Right lobe of liver (tissue), 6 donors: ENCODE results near the gene WAS. TPM values are rescaled to one million over a fixed set of nuclear protein-coding genes. Genes with fewer than 3 reads are reported as not detected.

Experiments
- ATAC-seq, 4 donors: fragments of 200-7000 bp; cut with Tn5 transposase; one replicate each; pipeline ENCODE4 v1.9.1; 2020; ENCODE audit warnings: mild to moderate bottlenecking in 4 of 4, moderate library complexity in 4 of 4
- DNase-seq, 3 donors: peaks; one replicate each; pipeline ENCODE4 v3.0.0-alpha.2; 2020
- H3K27ac ChIP-seq, 3 donors: fragments of 200-600 bp; one replicate each; pipeline ENCODE4 v1.8.0; 2022
- H3K27me3 ChIP-seq, 2 donors: fragments of 200-600 bp; one replicate each; pipeline ENCODE4 v1.8.0; 2022
- H3K36me3 ChIP-seq, 4 donors: fragments of 200-600 bp; sonication (generic) in 1 of 4; one replicate each; pipeline versions ENCODE4 v1.5.1 to v1.8.0; 2017 to 2022; ENCODE audit warnings: control low read depth in 1 of 4
- H3K4me1 ChIP-seq, 4 donors: fragments of 200-600 bp; sonication (generic) in 1 of 4; one replicate each; pipeline versions ENCODE4 v1.5.1 to v1.8.0; 2017 to 2022; ENCODE audit warnings: control low read depth in 1 of 4
- H3K4me3 ChIP-seq, 3 donors: fragments of 200-600 bp; one replicate each; pipeline ENCODE4 v1.8.0; 2022
- H3K9me3 ChIP-seq, 4 donors: fragments of 200-600 bp; sonication (generic) in 1 of 4; one replicate each; pipeline versions ENCODE4 v1.5.1 to v1.8.0; 2017 to 2022; ENCODE audit warnings: control low read depth in 1 of 4
- POLR2A ChIP-seq: fragments of 450-650 bp; IDR thresholded peaks from one replicate; pipeline ENCODE4 v1.6.1; 2017; ENCODE audit warnings: antibody characterized with exemption, mild to moderate bottlenecking
- WGBS: methylation state at CpG from one replicate; pipeline ENCODE4 v1.1.6; 2018; ENCODE audit warnings: low coverage, low lambda C conversion rate; ENCODE audit not compliant: insufficient coverage; ENCODE audit errors: missing lambda C conversion rate; 5-methylcytosine and 5-hydroxymethylcytosine counted together
- intact Hi-C, 2 donors: fragments of 100-400 bp; cut with DNase I; formaldehyde crosslinking; loops; one replicate each; pipeline versions ENCODE4 v1.11.2 to v1.14.1; 2022
- total RNA-seq, 6 experiments: library from RNA; depleted of rRNA in 2 of 6; stranded (reverse); fragments of >200 nt in 2 of 6; fragmentation: NEBNext Ultra II Directional in 3 of 6; extraction: Animal tissue kit (Norgen Biotek cat#: 25700) in 3 of 6; gene quantifications; one replicate each; pipeline versions ENCODE4 v1.1.0 to v1.2.4, GENCODE V29; 2016 to 2023
- TF ChIP-seq, protein P1 (sequence below), 4 donors: fragments of 200-600 bp in 3 of 4; fragments of 450-650 bp in 1 of 4; IDR thresholded peaks; one replicate each; pipeline versions ENCODE4 v1.5.1 to v1.8.0; 2016 to 2022; ENCODE audit warnings: antibody characterized with exemption in 4 of 4, mild to moderate bottlenecking in 2 of 4
- donor health status: DM: no; HTN: yes; CAD: no.
- donor health status: DM: no; HTN: no; CAD: no.
- donor health status: DM: no; HTN: no; CAD: no.
- donor health status: DM: no; HTN: yes; CAD: no.
- donor health status: DM: no; HTN: yes; CAD: no.

The WAS gene
- total RNA-seq, 6 experiments from 2014 or later: 2.4 to 7.2 (median 4.8) TPM

DNA sequence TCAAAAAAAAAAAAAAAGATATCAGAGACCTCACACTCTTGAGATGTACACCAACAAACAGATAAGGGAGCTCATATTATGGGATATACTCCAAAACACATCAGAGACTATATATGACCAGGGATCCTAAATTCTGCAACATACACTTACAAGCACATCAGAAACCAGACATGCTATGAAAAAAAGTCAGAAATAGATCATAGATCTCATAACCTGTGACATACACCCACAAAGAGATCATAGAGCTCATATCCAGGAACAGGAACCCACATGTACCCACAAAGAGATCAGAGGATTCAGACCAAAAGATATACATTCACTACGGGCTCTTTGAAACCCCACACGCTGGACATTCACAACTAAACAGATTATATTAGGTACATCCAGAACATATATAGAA lies 43.0 kb downstream of the WAS start:
- H3K36me3 ChIP-seq: no peaks in the 10 kb centered on the region
- no peaks in the 10 kb centered on the region for H3K27me3 ChIP-seq
- ATAC-seq: no peak
- TF ChIP-seq, protein P1, sequence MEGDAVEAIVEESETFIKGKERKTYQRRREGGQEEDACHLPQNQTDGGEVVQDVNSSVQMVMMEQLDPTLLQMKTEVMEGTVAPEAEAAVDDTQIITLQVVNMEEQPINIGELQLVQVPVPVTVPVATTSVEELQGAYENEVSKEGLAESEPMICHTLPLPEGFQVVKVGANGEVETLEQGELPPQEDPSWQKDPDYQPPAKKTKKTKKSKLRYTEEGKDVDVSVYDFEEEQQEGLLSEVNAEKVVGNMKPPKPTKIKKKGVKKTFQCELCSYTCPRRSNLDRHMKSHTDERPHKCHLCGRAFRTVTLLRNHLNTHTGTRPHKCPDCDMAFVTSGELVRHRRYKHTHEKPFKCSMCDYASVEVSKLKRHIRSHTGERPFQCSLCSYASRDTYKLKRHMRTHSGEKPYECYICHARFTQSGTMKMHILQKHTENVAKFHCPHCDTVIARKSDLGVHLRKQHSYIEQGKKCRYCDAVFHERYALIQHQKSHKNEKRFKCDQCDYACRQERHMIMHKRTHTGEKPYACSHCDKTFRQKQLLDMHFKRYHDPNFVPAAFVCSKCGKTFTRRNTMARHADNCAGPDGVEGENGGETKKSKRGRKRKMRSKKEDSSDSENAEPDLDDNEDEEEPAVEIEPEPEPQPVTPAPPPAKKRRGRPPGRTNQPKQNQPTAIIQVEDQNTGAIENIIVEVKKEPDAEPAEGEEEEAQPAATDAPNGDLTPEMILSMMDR (IDR thresholded peaks at IDR 0.05): no peak
- no peak for TF ChIP-seq POLR2A
- 80% methylated on average over 2 of the region's 2 CpGs for WGBS
- H3K4me3 ChIP-seq: no peak overlapping the region
- no peaks in the 10 kb centered on the region for H3K9me3 ChIP-seq
- no peak overlapping the region for H3K27ac ChIP-seq
- DNase-seq: no peak
- H3K4me1 ChIP-seq: no peaks in the 10 kb centered on the region
- intact Hi-C loops: no loop called here

- Histone ChIP-seq H3K36me3 (no peaks in the 10 kb centered on the region), H3K27ac (no peak overlapping the region), H3K27me3 (no peaks in the 10 kb centered on the region), H3K4me3 (no peak overlapping the region), H3K9me3 (no peaks in the 10 kb centered on the region), H3K4me1 (no peaks in the 10 kb centered on the region)
- intact Hi-C loops: no loop called here
- DNase-seq: no peak
- no peak for ATAC-seq
- TF ChIP-seq, protein P1 (IDR thresholded peaks at IDR 0.05): no peak
- no peak for TF ChIP-seq POLR2A
Measured at GRCh38 chrX:48728653-48729052, 45.1 kb downstream of the WAS start.

DNA sequence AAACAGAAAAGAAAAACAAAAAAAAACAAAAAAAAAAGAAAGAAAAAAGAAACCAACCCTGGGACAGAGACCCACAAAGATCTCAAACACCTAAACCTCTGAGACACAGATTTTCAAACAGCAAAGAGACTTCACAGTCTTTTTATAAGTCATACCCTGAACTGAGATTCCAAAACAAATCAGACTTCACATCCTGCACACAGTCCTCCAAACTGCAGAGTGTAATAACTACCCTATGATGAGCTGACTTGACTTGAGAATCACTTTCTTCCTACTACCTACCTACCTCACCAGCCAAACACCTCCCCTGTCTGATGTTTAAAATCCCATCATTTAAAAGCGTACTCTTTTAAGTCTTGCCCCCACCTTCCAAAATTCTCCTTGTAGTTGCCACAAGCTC lies 52.7 kb downstream of the WAS start:
- WGBS: 73% methylated on average over 1 of the region's 1 CpG
- no peak overlapping the region for H3K4me3 ChIP-seq
- intact Hi-C loops: no loop called here
- no peaks in the 10 kb centered on the region for H3K36me3 ChIP-seq
- no peaks in the 10 kb centered on the region for H3K9me3 ChIP-seq
- TF ChIP-seq POLR2A: no peak
- TF ChIP-seq, protein P1 (IDR thresholded peaks at IDR 0.05): no peak
- DNase-seq (no peak), ATAC-seq (no peak)
- no peaks in the 10 kb centered on the region for H3K27me3 ChIP-seq
- no peaks in the 10 kb centered on the region for H3K4me1 ChIP-seq
- no peak overlapping the region for H3K27ac ChIP-seq

GRCh38 chrX:48736878-48737212 lies 53.2 kb downstream of the WAS start:
- intact Hi-C loops: no loop called here
- TF ChIP-seq, protein P1 (IDR thresholded peaks at IDR 0.05): no peak
- no peak for TF ChIP-seq POLR2A
- ATAC-seq (no peak), DNase-seq (no peak)
- Histone ChIP-seq H3K4me1 (no peaks in the 10 kb centered on the region), H3K27me3 (no peaks in the 10 kb centered on the region), H3K4me3 (peak overlapping the region in 2 of 3 donors; percentile 60 to 65), H3K9me3 (no peaks in the 10 kb centered on the region), H3K27ac (peak overlapping the region in 1 of 3 donors; percentile 39), H3K36me3 (no peaks in the 10 kb centered on the region)
- 10% methylated on average over 10 of the region's 10 CpGs for WGBS

- peak overlapping the region; percentile 49 to 65 (median 60) for H3K4me3 ChIP-seq
- DNase-seq (peak; percentile 89 to 94 (median 92)), ATAC-seq (peak; percentile 99)
- peak; percentile 69 for TF ChIP-seq POLR2A
- TF ChIP-seq, protein P1 (IDR thresholded peaks at IDR 0.05): no peak
- intact Hi-C loops: no loop called here
- H3K4me1 ChIP-seq: no peaks in the 10 kb centered on the region
- no peaks in the 10 kb centered on the region for H3K9me3 ChIP-seq
- no peaks in the 10 kb centered on the region for H3K36me3 ChIP-seq
- no peaks in the 10 kb centered on the region for H3K27me3 ChIP-seq
- peak overlapping the region; percentile 60 to 85 (median 75) for H3K27ac ChIP-seq
- WGBS: 26% methylated on average over 20 of the region's 48 CpGs
Measured at GRCh38 chrX:48737213-48737938, 53.8 kb downstream of the WAS start.
